PC-9 (cell line): ENCODE results near the gene PPP1R7. TPM values are rescaled to one million over a fixed set of nuclear protein-coding genes. Genes with fewer than 3 reads are reported as not detected.

Experiments
- BruUV-seq: library from RNA; stranded (reverse); fragments of 400-500 nt; replicated peaks from 2 replicates; lab custom pipeline; 2021; lab: Mats Ljungman, UMichigan
- CTCF ChIA-PET: fragments of 300-600 bp; sonication (Branson Sonifier 250); formaldehyde crosslinking; loops from one replicate; lab custom pipeline; 2022; ENCODE audit warnings: antibody characterized with exemption; lab: Charles Lee
- POLR2A ChIA-PET: fragments of 300-600 bp; sonication (Branson Sonifier 250); formaldehyde crosslinking; loops from one replicate; lab custom pipeline; 2022; ENCODE audit warnings: antibody characterized with exemption; ENCODE audit not compliant: unreplicated experiment; lab: Charles Lee
- DNase-seq, 2 experiments: peaks; one replicate each; pipeline versions ENCODE4 v3.0.0 to v3.0.0-alpha.2; 2015 to 2022; ENCODE audit warnings: mixed read lengths in 1 of 2
- H2AFZ ChIP-seq: fragments of 200-600 bp; sonication (generic); 2 replicates; pipeline ENCODE4 v1.8.1; 2017; ENCODE audit warnings: antibody characterized with exemption
- H3F3A ChIP-seq: fragments of 200-600 bp; sonication (generic); 2 replicates; pipeline ENCODE4 v1.8.1; 2017; ENCODE audit warnings: antibody characterized with exemption, mild to moderate bottlenecking, low read depth; ENCODE audit not compliant: insufficient read depth
- H3K27ac ChIP-seq: fragments of 200-600 bp; sonication (generic); 2 replicates; pipeline ENCODE4 v1.6.1; 2016; ENCODE audit warnings: mixed run types
- H3K27me3 ChIP-seq: fragments of 200-600 bp; sonication (generic); 2 replicates; pipeline ENCODE4 v1.6.1; 2016; ENCODE audit warnings: low read depth, mixed run types; ENCODE audit not compliant: insufficient read depth
- H3K36me3 ChIP-seq: fragments of 200-600 bp; sonication (generic); 2 replicates; pipeline ENCODE4 v1.6.1; 2016; ENCODE audit warnings: low read depth, mixed run types
- H3K4me1 ChIP-seq: fragments of 200-600 bp; sonication (generic); replicated peaks from 2 replicates; pipeline ENCODE4 v1.6.1; 2016; ENCODE audit warnings: mixed run types; ENCODE audit not compliant: insufficient read depth
- H3K4me2 ChIP-seq: fragments of 200-600 bp; sonication (generic); 2 replicates; pipeline ENCODE4 v1.6.1; 2017; ENCODE audit warnings: mixed run types
- H3K4me3 ChIP-seq: fragments of 200-600 bp; sonication (generic); 2 replicates; pipeline ENCODE4 v1.6.1; 2016; ENCODE audit warnings: mixed run types
- H3K79me2 ChIP-seq: fragments of 200-600 bp; sonication (generic); 2 replicates; pipeline ENCODE4 v1.6.1; 2017; ENCODE audit warnings: low read depth, mixed run types
- H3K9me2 ChIP-seq: fragments of 200-600 bp; sonication (generic); 2 replicates; pipeline ENCODE4 v1.8.1; 2017; ENCODE audit warnings: mild to moderate bottlenecking; ENCODE audit not compliant: insufficient read depth
- H3K9me3 ChIP-seq: fragments of 200-600 bp; sonication (generic); 2 replicates; pipeline ENCODE4 v1.8.1; 2016; ENCODE audit warnings: low read depth; ENCODE audit not compliant: insufficient read depth
- H4K20me1 ChIP-seq: fragments of 200-600 bp; sonication (generic); 2 replicates; pipeline ENCODE4 v1.8.1; 2017; ENCODE audit not compliant: insufficient read depth
- EZH2 ChIP-seq: fragments of 200-600 bp; sonication (generic); IDR thresholded peaks from 2 replicates; pipeline ENCODE4 v1.8.0; 2017; ENCODE audit warnings: antibody characterized with exemption, low read depth
- intact Hi-C: fragments of 100-400 bp; cut with micrococcal nuclease; formaldehyde crosslinking; loops from one replicate; pipeline ENCODE4 v1.10.0; 2022; ENCODE audit not compliant: unreplicated experiment
- total RNA-seq: library from RNA; stranded (reverse); gene quantifications from 2 replicates; pipeline ENCODE4 v1.2.3, GENCODE V29; 2021
- TF ChIP-seq, protein P1 (sequence below): fragments of 200-600 bp; sonication (generic); conservative IDR thresholded peaks from 2 replicates; pipeline ENCODE4 v1.6.1; 2017; ENCODE audit warnings: mixed run types, antibody characterized with exemption, mild to moderate bottlenecking, moderate library complexity

Gene PPP1R7
- total RNA-seq, 1 experiment from 2014 or later = 113 TPM

GRCh38 chr2:241107031-241107783 is 43.1 kb upstream of the PPP1R7 start:
- POLR2A ChIA-PET = no interaction called here
- CTCF ChIA-PET = no interaction called here
- no TSS peak for BruUV-seq

GRCh38 chr2:241108271-241109209 is 41.7 kb upstream of the PPP1R7 start:
- ChIA-PET POLR2A (no interaction called here), CTCF (no interaction called here)
- Histone ChIP-seq H3K4me2 (no peak overlapping the region), H3K27ac (no peak overlapping the region), H3K27me3 (no peaks in the 10 kb centered on the region), H3K79me2 (no peaks in the 10 kb centered on the region; the same call in 1 of the 2 replicates), H3K4me1 (peaks cover 6% of the 10 kb centered on the region), H3K4me3 (no peak overlapping the region), H3K36me3 (no peaks in the 10 kb centered on the region), H3K9me3 (no peaks in the 10 kb centered on the region), H4K20me1 (no peaks in the 10 kb centered on the region), H2AFZ (no peak overlapping the region), H3K9me2 (no peaks in the 10 kb centered on the region), H3F3A (no peaks in the 10 kb centered on the region)
- no peak for DNase-seq
- TF ChIP-seq EZH2 = no peak
- TF ChIP-seq, protein P1, sequence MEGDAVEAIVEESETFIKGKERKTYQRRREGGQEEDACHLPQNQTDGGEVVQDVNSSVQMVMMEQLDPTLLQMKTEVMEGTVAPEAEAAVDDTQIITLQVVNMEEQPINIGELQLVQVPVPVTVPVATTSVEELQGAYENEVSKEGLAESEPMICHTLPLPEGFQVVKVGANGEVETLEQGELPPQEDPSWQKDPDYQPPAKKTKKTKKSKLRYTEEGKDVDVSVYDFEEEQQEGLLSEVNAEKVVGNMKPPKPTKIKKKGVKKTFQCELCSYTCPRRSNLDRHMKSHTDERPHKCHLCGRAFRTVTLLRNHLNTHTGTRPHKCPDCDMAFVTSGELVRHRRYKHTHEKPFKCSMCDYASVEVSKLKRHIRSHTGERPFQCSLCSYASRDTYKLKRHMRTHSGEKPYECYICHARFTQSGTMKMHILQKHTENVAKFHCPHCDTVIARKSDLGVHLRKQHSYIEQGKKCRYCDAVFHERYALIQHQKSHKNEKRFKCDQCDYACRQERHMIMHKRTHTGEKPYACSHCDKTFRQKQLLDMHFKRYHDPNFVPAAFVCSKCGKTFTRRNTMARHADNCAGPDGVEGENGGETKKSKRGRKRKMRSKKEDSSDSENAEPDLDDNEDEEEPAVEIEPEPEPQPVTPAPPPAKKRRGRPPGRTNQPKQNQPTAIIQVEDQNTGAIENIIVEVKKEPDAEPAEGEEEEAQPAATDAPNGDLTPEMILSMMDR = no peak
- BruUV-seq = no TSS peak
- intact Hi-C loops = loop anchor here (10.0 kb wide), 2 partner anchors 106 to 254 kb away; no protein-coding TSS in a partner anchor

More at GRCh38 chr2:241107031-241107783, 43.1 kb upstream of the PPP1R7 start:
- H3K4me1 ChIP-seq = peaks cover 10% of the 10 kb centered on the region
- H2AFZ ChIP-seq = no peak overlapping the region
- peaks cover 8% of the 10 kb centered on the region; the same call in 1 of the 2 replicates for H3F3A ChIP-seq
- H3K27ac ChIP-seq = no peak overlapping the region
- no peaks in the 10 kb centered on the region for H3K9me3 ChIP-seq
- H3K79me2 ChIP-seq = peaks cover 9% of the 10 kb centered on the region; the same call in 1 of the 2 replicates
- no peaks in the 10 kb centered on the region for H3K36me3 ChIP-seq
- H3K27me3 ChIP-seq = no peaks in the 10 kb centered on the region
- no peaks in the 10 kb centered on the region for H3K9me2 ChIP-seq
- no peak for DNase-seq
- no peaks in the 10 kb centered on the region for H4K20me1 ChIP-seq
- TF ChIP-seq, protein P1 = no peak
- TF ChIP-seq EZH2 = no peak
- no peak overlapping the region for H3K4me3 ChIP-seq
- H3K4me2 ChIP-seq = no peak overlapping the region
- intact Hi-C loops = loop anchor here (10.0 kb wide), 2 partner anchors 108 to 252 kb away; no protein-coding TSS in a partner anchor

GRCh38 chr2:241109210-241110088 is 40.8 kb upstream of the PPP1R7 start:
- H4K20me1 ChIP-seq = no peaks in the 10 kb centered on the region
- intact Hi-C loops = loop anchor here (10.0 kb wide), 2 partner anchors 105 to 255 kb away; no protein-coding TSS in a partner anchor
- POLR2A ChIA-PET = no interaction called here
- no TSS peak for BruUV-seq
- H3K27ac ChIP-seq = no peak overlapping the region
- no peaks in the 10 kb centered on the region for H3K4me1 ChIP-seq
- CTCF ChIA-PET = no interaction called here
- H3K36me3 ChIP-seq = no peaks in the 10 kb centered on the region
- no peak overlapping the region for H2AFZ ChIP-seq
- H3K4me2 ChIP-seq = no peak overlapping the region
- no peaks in the 10 kb centered on the region for H3K9me2 ChIP-seq
- no peaks in the 10 kb centered on the region for H3K27me3 ChIP-seq
- H3K9me3 ChIP-seq = no peaks in the 10 kb centered on the region
- H3K4me3 ChIP-seq = no peak overlapping the region
- no peak for DNase-seq
- no peaks in the 10 kb centered on the region for H3F3A ChIP-seq
- TF ChIP-seq, protein P1 = no peak
- no peaks in the 10 kb centered on the region for H3K79me2 ChIP-seq
